Measurements from ENCODE around the gene KRTAP9-9.

DNA sequence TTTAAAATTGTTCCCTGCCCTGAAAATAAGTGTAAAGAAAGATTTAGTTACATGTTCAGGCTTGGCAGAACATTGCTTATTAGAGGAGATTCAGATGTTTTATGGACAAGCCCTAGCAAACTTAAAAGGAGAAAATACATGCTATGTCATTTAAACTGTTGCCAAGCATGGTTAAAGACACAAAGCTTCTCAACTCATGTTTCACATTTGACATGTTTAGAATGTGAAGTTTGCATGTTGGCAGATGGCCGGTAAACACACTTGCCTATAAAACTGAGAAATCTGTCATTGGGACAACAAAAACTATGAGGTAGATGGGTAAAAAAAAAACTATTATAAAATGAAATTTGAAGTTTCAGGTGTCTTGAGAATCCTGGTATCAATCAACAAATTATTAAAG lies 41.7 kb downstream of the KRTAP9-9 start:
- TF ChIP-seq EZH2 (IDR thresholded peaks at IDR 0.05; ENCODE audit: borderline replicate concordance, low read depth, low read length, severe bottlenecking) = no peak
- TF ChIP-seq CTCF (IDR thresholded peaks at IDR 0.05; ENCODE audit: borderline replicate concordance, extremely low read depth, low read length, poor library complexity, severe bottlenecking) = no peak

Data from DND-41 (cell line).